Thymus (tissue), 11 donors: ENCODE measurements around the gene STARD4. TPM values are rescaled to one million over a fixed set of nuclear protein-coding genes. Genes with fewer than 3 reads are reported as not detected.

Experiments
- DNase-seq, 9 donors: peaks; one replicate each; pipeline ENCODE4 v3.0.0-alpha.2; 2013; ENCODE audit warnings: low spot score in 9 of 9, low read depth in 6 of 9, missing footprints in 1 of 9
- H3K27ac ChIP-seq, 2 donors: one replicate each; pipeline ENCODE4 v1.5.1; 2013; ENCODE audit warnings: control low read depth in 1 of 2, low read depth in 1 of 2, low read length in 1 of 2, mild to moderate bottlenecking in 1 of 2, moderate library complexity in 1 of 2
- H3K27me3 ChIP-seq, 2 donors: one replicate each; pipeline ENCODE4 v1.5.1; 2013; ENCODE audit warnings: low read length in 1 of 2; ENCODE audit not compliant: control insufficient read depth in 2 of 2, insufficient read depth in 1 of 2
- H3K36me3 ChIP-seq, 2 donors: one replicate each; pipeline ENCODE4 v1.5.1; 2013; ENCODE audit warnings: low read length in 1 of 2, mild to moderate bottlenecking in 1 of 2, moderate library complexity in 1 of 2; ENCODE audit not compliant: control insufficient read depth in 2 of 2, insufficient read depth in 2 of 2
- H3K4me1 ChIP-seq, 2 donors: one replicate each; pipeline ENCODE4 v1.5.1; 2013; ENCODE audit warnings: low read length in 2 of 2; ENCODE audit not compliant: control insufficient read depth in 2 of 2, insufficient read depth in 2 of 2
- H3K4me3 ChIP-seq, 2 donors: one replicate each; pipeline ENCODE4 v1.5.1; 2013; ENCODE audit warnings: low read length in 2 of 2, control low read depth in 1 of 2, mild to moderate bottlenecking in 1 of 2
- H3K9me3 ChIP-seq, 2 donors: one replicate each; pipeline ENCODE4 v1.5.1; 2013; ENCODE audit warnings: low read length in 1 of 2, mild to moderate bottlenecking in 1 of 2; ENCODE audit not compliant: control insufficient read depth in 2 of 2, insufficient read depth in 1 of 2
- WGBS: extraction: QIAGEN DNeasy Blood & Tissue Kit; methylation state at CpG from one replicate; pipeline ENCODE4 v1.1.7; 2013; 5-methylcytosine and 5-hydroxymethylcytosine counted together
- polyA plus RNA-seq: library from polyadenylated mRNA; stranded (reverse); fragments of 200-250 nt; gene quantifications from one replicate; pipeline ENCODE4 v1.2.3, GENCODE V29; 2013
- total RNA-seq: library from RNA; stranded (reverse); fragments of 120-200 nt; gene quantifications from one replicate; pipeline ENCODE4 v1.2.4, GENCODE V29; 2013
- donor health status: healthy.

Gene STARD4
- total and polyA plus RNA-seq, 2 donors = 7.0 to 11.9 TPM

- DNase-seq = no peak
- Histone ChIP-seq H3K36me3 (peaks cover 3 to 38% of the 10 kb centered on the region in 2 donors), H3K4me3 (no peak overlapping the region), H3K4me1 (no peaks in the 10 kb centered on the region), H3K9me3 (no peaks in the 10 kb centered on the region), H3K27ac (no peak overlapping the region), H3K27me3 (no peaks in the 10 kb centered on the region)
- WGBS = 95% methylated on average over 2 of the region's 2 CpGs
Observed at GRCh38 chr5:111493031-111493430, 19.3 kb downstream of the STARD4 start.

- no peaks in the 10 kb centered on the region for H3K4me1 ChIP-seq
Observed at GRCh38 chr5:111488353-111488752, 24.0 kb downstream of the STARD4 start.

GRCh38 chr5:111486926-111487325 is 25.4 kb downstream of the STARD4 start:
- Histone ChIP-seq H3K9me3 (no peaks in the 10 kb centered on the region), H3K4me3 (no peak overlapping the region), H3K36me3 (peaks cover 16 to 53% of the 10 kb centered on the region in 2 donors), H3K27me3 (no peaks in the 10 kb centered on the region), H3K27ac (no peak overlapping the region), H3K4me1 (no peaks in the 10 kb centered on the region)
- no peak for DNase-seq

More at GRCh38 chr5:111488353-111488752, 24.0 kb downstream of the STARD4 start:
- no peaks in the 10 kb centered on the region for H3K27me3 ChIP-seq
- peaks cover 10 to 49% of the 10 kb centered on the region in 2 donors for H3K36me3 ChIP-seq
- no peak overlapping the region for H3K27ac ChIP-seq
- H3K9me3 ChIP-seq = no peaks in the 10 kb centered on the region
- DNase-seq = no peak
- H3K4me3 ChIP-seq = no peak overlapping the region

GRCh38 chr5:111486055-111486454 is 26.3 kb downstream of the STARD4 start:
- Histone ChIP-seq H3K4me1 (no peaks in the 10 kb centered on the region), H3K9me3 (no peaks in the 10 kb centered on the region), H3K27me3 (no peaks in the 10 kb centered on the region), H3K27ac (no peak overlapping the region), H3K36me3 (peaks cover 21 to 56% of the 10 kb centered on the region in 2 donors), H3K4me3 (no peak overlapping the region)
- no peak for DNase-seq
- 75% methylated on average over 2 of the region's 2 CpGs for WGBS

GRCh38 chr5:111480346-111480745 is 32.0 kb downstream of the STARD4 start:
- Histone ChIP-seq H3K4me3 (no peak overlapping the region), H3K36me3 (peaks cover 41 to 84% of the 10 kb centered on the region in 2 donors), H3K27ac (no peak overlapping the region), H3K4me1 (no peaks in the 10 kb centered on the region), H3K27me3 (no peaks in the 10 kb centered on the region), H3K9me3 (no peaks in the 10 kb centered on the region)
- WGBS = 72% methylated on average over 4 of the region's 4 CpGs
- no peak for DNase-seq

GRCh38 chr5:111478898-111479297 is 33.4 kb downstream of the STARD4 start:
- WGBS = 99% methylated on average over 2 of the region's 2 CpGs
- H3K27ac ChIP-seq = no peak overlapping the region
- no peaks in the 10 kb centered on the region for H3K4me1 ChIP-seq
- peaks cover 42 to 81% of the 10 kb centered on the region in 2 donors for H3K36me3 ChIP-seq
- no peak for DNase-seq
- H3K9me3 ChIP-seq = no peaks in the 10 kb centered on the region
- H3K27me3 ChIP-seq = no peaks in the 10 kb centered on the region
- H3K4me3 ChIP-seq = no peak overlapping the region

- Histone ChIP-seq H3K4me3 (no peak overlapping the region), H3K27ac (no peak overlapping the region), H3K9me3 (no peaks in the 10 kb centered on the region), H3K27me3 (no peaks in the 10 kb centered on the region), H3K4me1 (no peaks in the 10 kb centered on the region), H3K36me3 (peaks cover 40 to 77% of the 10 kb centered on the region in 2 donors)
- peak in 1 of 9 donors; percentile 31 for DNase-seq
- WGBS = 97% methylated on average over 1 of the region's 1 CpG
Observed at GRCh38 chr5:111478266-111478665, 34.1 kb downstream of the STARD4 start.

- no peak overlapping the region for H3K27ac ChIP-seq
- WGBS = 69% methylated on average over 3 of the region's 3 CpGs
Observed at GRCh38 chr5:111472579-111472978, 39.8 kb downstream of the STARD4 start.

GRCh38 chr5:111472096-111472495 is 40.2 kb downstream of the STARD4 start:
- H3K36me3 ChIP-seq = peaks cover 25 to 40% of the 10 kb centered on the region in 2 donors
- 96% methylated on average over 3 of the region's 3 CpGs for WGBS
- H3K4me3 ChIP-seq = no peak overlapping the region
- H3K27ac ChIP-seq = no peak overlapping the region
- H3K27me3 ChIP-seq = no peaks in the 10 kb centered on the region
- peaks cover 0 to 2% of the 10 kb centered on the region in 2 donors for H3K4me1 ChIP-seq
- DNase-seq = no peak
- H3K9me3 ChIP-seq = no peaks in the 10 kb centered on the region

More at GRCh38 chr5:111472579-111472978, 39.8 kb downstream of the STARD4 start:
- no peaks in the 10 kb centered on the region for H3K9me3 ChIP-seq
- H3K4me1 ChIP-seq = peaks cover 0 to 2% of the 10 kb centered on the region in 2 donors
- H3K27me3 ChIP-seq = no peaks in the 10 kb centered on the region
- H3K36me3 ChIP-seq = peaks cover 26 to 45% of the 10 kb centered on the region in 2 donors
- DNase-seq = no peak
- H3K4me3 ChIP-seq = no peak overlapping the region

GRCh38 chr5:111469903-111470302 is 42.4 kb downstream of the STARD4 start:
- Histone ChIP-seq H3K4me1 (peaks cover 0 to 2% of the 10 kb centered on the region in 2 donors), H3K36me3 (peaks cover 17 to 24% of the 10 kb centered on the region in 2 donors), H3K27ac (no peak overlapping the region), H3K4me3 (no peak overlapping the region), H3K9me3 (no peaks in the 10 kb centered on the region), H3K27me3 (no peaks in the 10 kb centered on the region)
- 95% methylated on average over 2 of the region's 2 CpGs for WGBS
- DNase-seq = no peak
